Glutamatergic neuron (in vitro differentiated cells): ENCODE results near the gene ANO2. TPM values are rescaled to one million over a fixed set of nuclear protein-coding genes. Genes with fewer than 3 reads are reported as not detected.

Experiments
- DNase-seq: peaks from one replicate; pipeline ENCODE4 v3.0.0; 2022
- H3K27ac Mint-ChIP-seq: one replicate; pipeline ENCODE4 v1.8.0; 2020; ENCODE audit warnings: mild to moderate bottlenecking, mixed read lengths, inconsistent platforms; ENCODE audit not compliant: unreplicated experiment
- H3K27me3 Mint-ChIP-seq: one replicate; pipeline ENCODE4 v1.8.0; 2020; ENCODE audit warnings: mild to moderate bottlenecking, moderate library complexity, mixed read lengths, inconsistent platforms; ENCODE audit not compliant: unreplicated experiment
- H3K36me3 Mint-ChIP-seq: one replicate; pipeline ENCODE4 v1.8.0; 2020; ENCODE audit warnings: mild to moderate bottlenecking, mixed read lengths, inconsistent platforms; ENCODE audit not compliant: unreplicated experiment
- H3K4me1 Mint-ChIP-seq: one replicate; pipeline ENCODE4 v1.8.0; 2020; ENCODE audit warnings: mild to moderate bottlenecking, low read depth, mixed read lengths, inconsistent platforms; ENCODE audit not compliant: unreplicated experiment
- H3K4me3 Mint-ChIP-seq: one replicate; pipeline ENCODE4 v1.8.0; 2020; ENCODE audit warnings: mild to moderate bottlenecking, mixed read lengths, inconsistent platforms; ENCODE audit not compliant: unreplicated experiment
- H3K9me3 Mint-ChIP-seq: one replicate; pipeline ENCODE4 v1.8.0; 2020; ENCODE audit warnings: mild to moderate bottlenecking, moderate library complexity, mixed read lengths, inconsistent platforms; ENCODE audit not compliant: unreplicated experiment
- CTCF ChIP-seq: fragments of 200-600 bp; sonication (generic); IDR thresholded peaks from one replicate; pipeline ENCODE4 v1.5.0; 2021; ENCODE audit not compliant: partially characterized antibody, unreplicated experiment
- total RNA-seq: library from RNA; stranded (reverse); fragmentation: NEBNext Ultra II Directional; extraction: Animal tissue kit (Norgen Biotek cat#: 25700); gene quantifications from one replicate; pipeline ENCODE4 v1.2.1, GENCODE V29; 2021; ENCODE audit not compliant: unreplicated experiment

Gene ANO2
- total RNA-seq, 1 donor from 2014 or later = not detected

DNA sequence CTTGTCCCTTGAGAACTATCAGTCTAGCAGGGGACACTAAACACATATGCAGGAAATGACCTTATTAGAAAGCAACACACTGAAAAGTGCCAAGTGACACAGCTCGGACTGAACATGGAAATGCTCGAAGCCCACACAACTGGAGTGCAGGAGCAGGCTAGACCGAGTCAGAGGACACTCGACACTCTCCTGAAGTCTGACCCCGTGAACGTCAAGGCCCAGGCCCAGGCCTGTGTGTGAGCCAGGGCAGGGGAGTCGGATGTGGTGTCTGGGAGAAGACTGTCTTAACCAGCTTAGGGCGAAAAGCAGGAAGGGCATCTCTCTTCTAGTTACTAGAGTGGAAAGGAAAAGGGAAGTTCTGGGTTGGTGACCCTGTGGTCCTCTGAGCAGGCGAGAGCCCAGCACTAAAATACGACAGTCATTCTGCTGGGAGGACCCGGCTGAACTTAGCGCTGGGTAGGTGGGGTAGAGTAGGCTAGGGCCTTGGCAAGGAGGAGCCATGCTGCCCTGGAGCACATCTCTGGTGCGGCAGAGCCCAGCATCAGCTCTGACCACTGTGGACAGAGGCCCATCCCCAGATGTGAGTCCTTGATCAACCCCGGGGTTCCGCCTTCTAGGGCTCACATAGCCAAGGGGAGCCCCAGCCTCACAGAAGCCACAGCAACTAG lies 420.2 kb downstream of the ANO2 start:
- H3K36me3 Mint-ChIP-seq = no peaks in the 10 kb centered on the region

GRCh38 chr12:5524116-5524768 lies 420.8 kb downstream of the ANO2 start:
- no peaks in the 10 kb centered on the region for H3K9me3 Mint-ChIP-seq
- H3K4me3 Mint-ChIP-seq = no peak overlapping the region
- H3K27me3 Mint-ChIP-seq = peaks cover 4% of the 10 kb centered on the region
- DNase-seq = no peak
- no peak overlapping the region for H3K27ac Mint-ChIP-seq
- no peaks in the 10 kb centered on the region for H3K36me3 Mint-ChIP-seq
- TF ChIP-seq CTCF = no peak
- peaks cover 2% of the 10 kb centered on the region for H3K4me1 Mint-ChIP-seq

More for the DNA sequence above, 420.2 kb downstream of the ANO2 start:
- Mint-ChIP-seq H3K4me1 (peaks cover 2% of the 10 kb centered on the region), H3K27me3 (peaks cover 4% of the 10 kb centered on the region), H3K9me3 (no peaks in the 10 kb centered on the region), H3K27ac (no peak overlapping the region), H3K4me3 (no peak overlapping the region)
- TF ChIP-seq CTCF = no peak
- no peak for DNase-seq

GRCh38 chr12:5523396-5524115 lies 421.5 kb downstream of the ANO2 start:
- H3K36me3 Mint-ChIP-seq = no peaks in the 10 kb centered on the region
- TF ChIP-seq CTCF = no peak
- H3K4me3 Mint-ChIP-seq = no peak overlapping the region
- H3K4me1 Mint-ChIP-seq = peaks cover 2% of the 10 kb centered on the region
- peaks cover 4% of the 10 kb centered on the region for H3K27me3 Mint-ChIP-seq
- no peak for DNase-seq
- H3K27ac Mint-ChIP-seq = no peak overlapping the region
- H3K9me3 Mint-ChIP-seq = no peaks in the 10 kb centered on the region

DNA sequence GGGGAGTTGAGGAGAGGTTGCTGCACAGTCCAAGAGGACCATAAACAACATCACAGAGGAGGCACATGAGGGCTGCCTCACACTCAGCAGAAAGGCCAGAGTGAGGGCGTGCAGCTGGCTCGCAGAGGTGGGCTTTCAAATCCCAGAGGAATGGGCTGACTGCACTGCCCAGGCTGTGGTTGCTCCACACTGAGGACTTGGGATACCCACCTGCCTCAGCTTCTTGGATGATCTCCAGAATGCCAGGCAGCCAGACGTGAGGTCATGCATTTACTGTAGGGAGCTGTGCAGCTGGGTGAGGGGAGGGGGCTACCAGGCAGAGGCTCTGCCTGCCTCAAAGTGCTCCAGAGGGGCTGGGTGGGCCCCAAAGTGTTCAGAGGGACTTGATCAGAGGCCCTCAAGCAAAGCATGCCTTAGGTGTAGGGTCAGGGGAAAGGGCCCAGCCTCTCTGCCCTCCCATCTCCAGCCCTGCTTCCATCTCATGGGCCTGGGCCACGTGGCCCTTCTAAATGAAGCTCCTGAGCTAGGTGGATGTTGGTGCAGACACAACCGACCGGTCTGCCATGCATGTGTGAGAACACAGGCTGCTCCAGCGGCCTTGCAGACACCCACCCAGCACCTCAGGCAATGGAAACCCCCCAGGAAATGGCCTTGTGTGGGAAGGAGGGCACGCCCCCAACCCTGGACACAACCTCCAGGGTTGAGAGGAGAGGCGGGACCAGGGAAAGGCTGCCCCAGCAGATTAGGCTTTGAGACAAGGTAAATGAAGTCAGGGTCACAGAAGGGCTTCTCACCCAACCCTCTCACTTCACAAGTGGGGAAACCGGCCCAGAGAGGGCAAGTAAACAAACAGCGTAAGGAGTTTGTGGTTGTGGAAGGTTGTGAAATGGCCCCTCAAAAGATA lies 422.4 kb downstream of the ANO2 start:
- Mint-ChIP-seq H3K36me3 (no peaks in the 10 kb centered on the region), H3K27me3 (peaks cover 4% of the 10 kb centered on the region), H3K4me3 (no peak overlapping the region), H3K9me3 (no peaks in the 10 kb centered on the region), H3K27ac (no peak overlapping the region), H3K4me1 (peaks cover 2% of the 10 kb centered on the region)
- TF ChIP-seq CTCF = no peak
- DNase-seq = no peak
